WTC11 (cell line): ENCODE measurements around the gene PPHLN1. TPM values are rescaled to one million over a fixed set of nuclear protein-coding genes. Genes with fewer than 3 reads are reported as not detected.

Experiments used
- ATAC-seq: fragments of 200-7000 bp; cut with Tn5 transposase; 2 replicates; pipeline ENCODE4 v1.10.0; 2021; ENCODE audit warnings: mild to moderate bottlenecking, moderate library complexity
- CTCF ChIA-PET: fragments of 300-600 bp; sonication (Branson Sonifier 250); formaldehyde crosslinking; loops from one replicate; lab custom pipeline; 2021; ENCODE audit warnings: antibody characterized with exemption; lab: Charles Lee
- POLR2A ChIA-PET: fragments of 350-600 bp; sonication (Branson Sonifier 250); formaldehyde crosslinking; loops from one replicate; lab custom pipeline; 2021; ENCODE audit warnings: antibody characterized with exemption; lab: Charles Lee
- DNase-seq: peaks from one replicate; pipeline ENCODE4 v3.0.0; 2021; ENCODE audit warnings: low spot score
- H3K27ac Mint-ChIP-seq: 2 replicates; pipeline ENCODE4 v1.8.0; 2021; ENCODE audit warnings: mixed read lengths
- H3K27me3 Mint-ChIP-seq: 2 replicates; pipeline ENCODE4 v1.8.0; 2021; ENCODE audit warnings: low read depth, mild to moderate bottlenecking, moderate library complexity, mixed read lengths
- H3K36me3 Mint-ChIP-seq: 2 replicates; pipeline ENCODE4 v1.8.0; 2021; ENCODE audit warnings: mixed read lengths
- H3K4me1 Mint-ChIP-seq: 2 replicates; pipeline ENCODE4 v1.8.0; 2022; ENCODE audit warnings: mixed read lengths
- H3K4me3 Mint-ChIP-seq: 2 replicates; pipeline ENCODE4 v1.8.0; 2021; ENCODE audit warnings: mild to moderate bottlenecking, moderate library complexity, mixed read lengths
- H3K9me3 Mint-ChIP-seq: 2 replicates; pipeline ENCODE4 v1.8.0; 2021; ENCODE audit warnings: mixed read lengths
- CREB1 ChIP-seq: sonication (generic); formaldehyde crosslinking; IDR thresholded peaks from 2 replicates; pipeline ENCODE4 v1.8.0; 2023; ENCODE audit warnings: mild to moderate bottlenecking, missing genetic modification reagents
- E2F4 ChIP-seq: sonication (generic); formaldehyde crosslinking; IDR thresholded peaks from 2 replicates; pipeline ENCODE4 v1.8.1; 2022; ENCODE audit warnings: low read depth, mild to moderate bottlenecking, moderate library complexity, missing genetic modification reagents, borderline replicate concordance
- ERG ChIP-seq: fragments of 250-450 bp; sonication (Bioruptor Pico); IDR thresholded peaks from 2 replicates; pipeline ENCODE4 v1.8.0; 2021; ENCODE audit warnings: mild to moderate bottlenecking
- ESRRA ChIP-seq: sonication (generic); formaldehyde crosslinking; IDR thresholded peaks from 2 replicates; pipeline ENCODE4 v1.8.1; 2022; ENCODE audit warnings: mild to moderate bottlenecking, missing genetic modification reagents, borderline replicate concordance
- KAT7 ChIP-seq: sonication (generic); formaldehyde crosslinking; IDR thresholded peaks from 2 replicates; pipeline ENCODE4 v1.8.1; 2023; ENCODE audit warnings: missing genetic modification reagents, mild to moderate bottlenecking, borderline replicate concordance
- NFATC4 ChIP-seq: fragments of 250-450 bp; sonication (Bioruptor Pico); IDR thresholded peaks from 2 replicates; pipeline ENCODE4 v1.9.0; 2021; ENCODE audit warnings: mild to moderate bottlenecking
- PRDM15 ChIP-seq: sonication (generic); formaldehyde crosslinking; IDR thresholded peaks from 2 replicates; pipeline ENCODE4 v1.8.0; 2022; ENCODE audit warnings: missing genetic modification reagents
- SMAD4 ChIP-seq: sonication (generic); formaldehyde crosslinking; IDR thresholded peaks from 2 replicates; pipeline ENCODE4 v1.8.0; 2022; ENCODE audit warnings: mild to moderate bottlenecking, missing genetic modification reagents
- TEAD1 ChIP-seq: sonication (generic); formaldehyde crosslinking; IDR thresholded peaks from 2 replicates; pipeline ENCODE4 v1.8.0; 2022; ENCODE audit warnings: mild to moderate bottlenecking, missing genetic modification reagents
- ZNF121 ChIP-seq: sonication (generic); formaldehyde crosslinking; IDR thresholded peaks from 2 replicates; pipeline ENCODE4 v1.8.0; 2023; ENCODE audit warnings: missing genetic modification reagents
- ZNF317 ChIP-seq: sonication (generic); formaldehyde crosslinking; IDR thresholded peaks from 2 replicates; pipeline ENCODE4 v1.8.1; 2023; ENCODE audit warnings: low read depth, mild to moderate bottlenecking, moderate library complexity, missing genetic modification reagents, borderline replicate concordance
- ZNF396 ChIP-seq: fragments of 250-450 bp; sonication (Bioruptor Pico); IDR thresholded peaks from 2 replicates; pipeline ENCODE4 v1.8.0; 2021; ENCODE audit warnings: mild to moderate bottlenecking, moderate library complexity, borderline replicate concordance
- total RNA-seq: library from RNA; stranded (reverse); gene quantifications from 3 replicates; pipeline ENCODE4 v1.2.3, GENCODE V29; 2021
- TF ChIP-seq, protein P1 (sequence below): sonication (generic); formaldehyde crosslinking; IDR thresholded peaks from 2 replicates; pipeline ENCODE4 v1.8.0; 2023; ENCODE audit warnings: missing genetic modification reagents
- TF ChIP-seq, protein P2 (sequence below): sonication (generic); formaldehyde crosslinking; IDR thresholded peaks from 2 replicates; pipeline ENCODE4 v1.8.0; 2022; ENCODE audit warnings: mild to moderate bottlenecking, missing genetic modification reagents
- TF ChIP-seq, protein P3 (sequence below): fragments of 200-600 bp; IDR thresholded peaks from 2 replicates; pipeline ENCODE4 v1.8.0; 2022; ENCODE audit warnings: antibody characterized with exemption
- TF ChIP-seq, protein P4 (sequence below): fragments of 250-450 bp; sonication (Bioruptor Pico); conservative IDR thresholded peaks from 2 replicates; pipeline ENCODE4 v1.9.0; 2021; ENCODE audit warnings: mild to moderate bottlenecking

PPHLN1 gene
- total RNA-seq, 1 experiment from 2014 or later: 61.1 TPM

DNA sequence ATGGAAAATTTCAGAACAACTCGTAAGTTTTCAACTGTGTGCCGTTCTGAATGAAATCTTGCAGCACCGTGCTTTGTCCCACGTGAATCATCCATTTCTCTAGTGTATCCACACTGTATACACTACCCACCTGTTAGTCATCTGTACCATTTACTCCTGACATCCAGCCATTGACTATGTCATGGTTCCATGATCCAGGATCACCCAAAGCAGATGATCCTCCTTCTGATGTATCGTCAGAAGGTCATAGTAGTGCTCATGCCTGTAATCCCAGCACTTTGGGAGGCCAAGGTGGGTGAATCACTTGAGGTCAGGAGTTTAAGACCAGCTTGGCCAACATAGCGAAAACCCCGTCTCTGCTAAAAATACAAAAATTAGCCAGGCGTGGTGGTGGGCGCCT, 122.9 kb downstream of the PPHLN1 start:
- Mint-ChIP-seq H3K27ac (no peak overlapping the region), H3K4me3 (no peak overlapping the region), H3K27me3 (no peaks in the 10 kb centered on the region), H3K36me3 (peaks cover 46% of the 10 kb centered on the region), H3K9me3 (peaks cover 15% of the 10 kb centered on the region), H3K4me1 (peaks cover 74% of the 10 kb centered on the region)
- ATAC-seq (no peak), DNase-seq (no peak)
- ChIA-PET POLR2A (no interaction called here), CTCF (no interaction called here)
- TF ChIP-seq KAT7 (CRISPR knock-in tag) (no peak), NFATC4 (CRISPR knock-in tag) (no peak), ZNF396 (CRISPR knock-in tag) (no peak), CREB1 (CRISPR knock-in tag) (no peak)
- TF ChIP-seq, protein P1, sequence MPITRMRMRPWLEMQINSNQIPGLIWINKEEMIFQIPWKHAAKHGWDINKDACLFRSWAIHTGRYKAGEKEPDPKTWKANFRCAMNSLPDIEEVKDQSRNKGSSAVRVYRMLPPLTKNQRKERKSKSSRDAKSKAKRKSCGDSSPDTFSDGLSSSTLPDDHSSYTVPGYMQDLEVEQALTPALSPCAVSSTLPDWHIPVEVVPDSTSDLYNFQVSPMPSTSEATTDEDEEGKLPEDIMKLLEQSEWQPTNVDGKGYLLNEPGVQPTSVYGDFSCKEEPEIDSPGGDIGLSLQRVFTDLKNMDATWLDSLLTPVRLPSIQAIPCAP (CRISPR knock-in tag): no peak

DNA sequence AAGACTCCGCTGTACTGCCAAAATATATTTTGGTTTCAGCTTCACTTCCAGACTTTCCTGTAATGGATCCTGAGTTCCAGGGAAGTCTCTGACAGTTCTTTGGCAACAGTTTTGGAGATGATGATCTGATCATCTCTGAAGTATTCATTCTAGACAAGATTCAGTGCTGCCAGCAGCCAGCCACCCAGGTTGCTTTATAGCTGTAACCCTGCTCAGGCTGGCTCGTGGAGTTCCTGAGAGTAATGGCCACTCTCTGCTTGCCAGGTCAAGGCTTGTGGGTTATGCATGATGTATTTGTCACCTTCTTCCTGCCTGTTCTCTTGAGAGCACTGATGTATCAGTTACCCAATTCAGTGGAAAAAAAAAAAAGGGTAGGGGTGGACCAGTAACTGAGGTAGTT, 124.3 kb downstream of the PPHLN1 start:
- peaks cover 7% of the 10 kb centered on the region for H3K9me3 Mint-ChIP-seq
- ATAC-seq (no peak), DNase-seq (no peak)
- H3K4me3 Mint-ChIP-seq: no peak overlapping the region
- no peak for TF ChIP-seq ZNF121 (CRISPR knock-in tag)
- no peak for TF ChIP-seq E2F4
- TF ChIP-seq, protein P2, sequence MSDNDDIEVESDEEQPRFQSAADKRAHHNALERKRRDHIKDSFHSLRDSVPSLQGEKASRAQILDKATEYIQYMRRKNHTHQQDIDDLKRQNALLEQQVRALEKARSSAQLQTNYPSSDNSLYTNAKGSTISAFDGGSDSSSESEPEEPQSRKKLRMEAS (CRISPR knock-in tag): no peak
- TF ChIP-seq, protein P3, sequence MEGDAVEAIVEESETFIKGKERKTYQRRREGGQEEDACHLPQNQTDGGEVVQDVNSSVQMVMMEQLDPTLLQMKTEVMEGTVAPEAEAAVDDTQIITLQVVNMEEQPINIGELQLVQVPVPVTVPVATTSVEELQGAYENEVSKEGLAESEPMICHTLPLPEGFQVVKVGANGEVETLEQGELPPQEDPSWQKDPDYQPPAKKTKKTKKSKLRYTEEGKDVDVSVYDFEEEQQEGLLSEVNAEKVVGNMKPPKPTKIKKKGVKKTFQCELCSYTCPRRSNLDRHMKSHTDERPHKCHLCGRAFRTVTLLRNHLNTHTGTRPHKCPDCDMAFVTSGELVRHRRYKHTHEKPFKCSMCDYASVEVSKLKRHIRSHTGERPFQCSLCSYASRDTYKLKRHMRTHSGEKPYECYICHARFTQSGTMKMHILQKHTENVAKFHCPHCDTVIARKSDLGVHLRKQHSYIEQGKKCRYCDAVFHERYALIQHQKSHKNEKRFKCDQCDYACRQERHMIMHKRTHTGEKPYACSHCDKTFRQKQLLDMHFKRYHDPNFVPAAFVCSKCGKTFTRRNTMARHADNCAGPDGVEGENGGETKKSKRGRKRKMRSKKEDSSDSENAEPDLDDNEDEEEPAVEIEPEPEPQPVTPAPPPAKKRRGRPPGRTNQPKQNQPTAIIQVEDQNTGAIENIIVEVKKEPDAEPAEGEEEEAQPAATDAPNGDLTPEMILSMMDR: no peak
- no peak for TF ChIP-seq PRDM15 (CRISPR knock-in tag)
- no peak for TF ChIP-seq SMAD4 (CRISPR knock-in tag)
- TF ChIP-seq TEAD1 (CRISPR knock-in tag): no peak
- H3K27me3 Mint-ChIP-seq: no peaks in the 10 kb centered on the region
- peaks cover 61% of the 10 kb centered on the region for H3K4me1 Mint-ChIP-seq
- ChIA-PET CTCF (interaction anchor here (0.7 to 1.2 kb wide), 2 partner anchors 33 to 1126 kb away, joined by 3 to 5 read pairs; no protein-coding TSS in a partner anchor), POLR2A (no interaction called here)
- H3K27ac Mint-ChIP-seq: no peak overlapping the region
- peaks cover 32% of the 10 kb centered on the region for H3K36me3 Mint-ChIP-seq

- ATAC-seq: no peak
- Mint-ChIP-seq H3K4me3 (no peak overlapping the region), H3K27me3 (peaks cover 8% of the 10 kb centered on the region), H3K27ac (no peak overlapping the region), H3K4me1 (peaks cover 48% of the 10 kb centered on the region), H3K36me3 (peaks cover 27% of the 10 kb centered on the region), H3K9me3 (no peaks in the 10 kb centered on the region)
- CTCF ChIA-PET: interaction anchor here (0.8 to 1.3 kb wide), 2 partner anchors 12 to 86 kb away, joined by 3 read pairs; no protein-coding TSS in a partner anchor
- POLR2A ChIA-PET: interaction anchor here (0.8 kb wide), 1 partner anchor 17 kb away, joined by 3 read pairs; no protein-coding TSS in a partner anchor
- no peak for DNase-seq
- TF ChIP-seq, protein P4, sequence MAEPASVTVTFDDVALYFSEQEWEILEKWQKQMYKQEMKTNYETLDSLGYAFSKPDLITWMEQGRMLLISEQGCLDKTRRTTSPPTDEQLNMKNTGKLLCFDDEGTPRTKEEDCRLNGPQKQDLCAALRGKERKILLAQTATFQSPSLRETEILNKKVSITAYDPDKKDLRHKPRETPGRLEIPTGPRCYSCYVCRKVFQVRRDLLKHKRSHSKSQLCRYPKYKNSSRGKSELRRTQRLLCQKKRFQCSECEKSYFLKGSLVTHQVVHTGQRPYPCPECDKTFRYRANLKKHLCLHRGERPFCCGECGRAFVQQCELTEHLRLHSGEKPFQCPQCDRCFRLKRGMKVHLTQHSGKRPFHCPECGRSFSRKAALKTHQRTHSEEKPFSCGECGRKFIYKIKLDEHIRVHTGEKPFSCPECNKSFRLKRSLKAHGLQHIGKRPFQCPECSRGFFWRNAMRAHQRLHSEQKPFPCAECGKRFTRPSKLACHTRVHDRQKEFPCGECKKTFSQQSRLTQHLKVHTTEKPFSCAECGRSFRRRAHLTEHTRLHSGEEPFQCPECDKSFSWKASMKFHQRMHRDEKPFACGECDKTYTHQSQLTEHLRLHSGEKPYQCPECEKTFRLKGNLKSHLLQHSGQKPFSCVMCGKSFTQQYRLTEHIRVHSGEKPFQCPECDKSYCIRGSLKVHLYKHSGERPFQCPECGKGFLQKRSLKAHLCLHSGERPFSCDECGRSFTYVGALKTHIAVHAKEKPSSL (CRISPR knock-in tag): no peak
- TF ChIP-seq SMAD4 (CRISPR knock-in tag): no peak
- no peak for TF ChIP-seq ERG (CRISPR knock-in tag)
- TF ChIP-seq ESRRA (CRISPR knock-in tag): no peak
- TF ChIP-seq ZNF317: no peak
- TF ChIP-seq PRDM15 (CRISPR knock-in tag): no peak
Observed at GRCh38 chr12:42458575-42458974, 132.6 kb downstream of the PPHLN1 start.
